Suprapubic skin (tissue), 4 donors: Measurements from ENCODE around the gene PGP. TPM values are rescaled to one million over a fixed set of nuclear protein-coding genes. Genes with fewer than 3 reads are reported as not detected.
"Not testable (repeated sequence)": the region's sequence is repeated elsewhere in the genome, so short reads cannot be mapped to it uniquely, and the experiment has no call there.

Source experiments
- DNase-seq, 2 donors: peaks; one replicate each; pipeline ENCODE4 v3.0.0-alpha.2; 2019; ENCODE audit warnings: low spot score in 2 of 2
- H3K27ac ChIP-seq: fragments of 200-600 bp; sonication (generic); one replicate; pipeline ENCODE4 v1.5.1; 2019
- H3K27me3 ChIP-seq: fragments of 200-600 bp; sonication (generic); one replicate; pipeline ENCODE4 v1.5.1; 2019
- H3K36me3 ChIP-seq: fragments of 200-600 bp; sonication (generic); one replicate; pipeline ENCODE4 v1.5.1; 2019
- H3K4me1 ChIP-seq: fragments of 200-600 bp; sonication (generic); one replicate; pipeline ENCODE4 v1.5.1; 2019
- H3K4me3 ChIP-seq: fragments of 200-600 bp; sonication (generic); one replicate; pipeline ENCODE4 v1.5.1; 2019; ENCODE audit warnings: mild to moderate bottlenecking
- H3K9me3 ChIP-seq: fragments of 200-600 bp; sonication (generic); one replicate; pipeline ENCODE4 v1.5.1; 2019
- CTCF ChIP-seq, 2 donors: fragments of 200-600 bp in 1 of 2; fragments of 450-650 bp in 1 of 2; sonication (generic) in 1 of 2; IDR thresholded peaks; one replicate each; pipeline ENCODE4 v1.5.1; 2016 to 2019; ENCODE audit warnings: antibody characterized with exemption in 2 of 2, mild to moderate bottlenecking in 1 of 2, moderate library complexity in 1 of 2
- EP300 ChIP-seq: sonication (generic); formaldehyde crosslinking; IDR thresholded peaks from one replicate; pipeline ENCODE4 v1.6.1; 2017; ENCODE audit warnings: antibody characterized with exemption
- POLR2A ChIP-seq, 2 donors: fragments of 450-650 bp; IDR thresholded peaks; one replicate each; pipeline ENCODE4 v1.6.1; 2017; ENCODE audit warnings: antibody characterized with exemption in 2 of 2, mild to moderate bottlenecking in 2 of 2, moderate library complexity in 2 of 2
- POLR2AphosphoS5 ChIP-seq, 3 donors: sonication (generic); formaldehyde crosslinking; IDR thresholded peaks; one replicate each; pipeline ENCODE4 v1.6.1; 2017; ENCODE audit warnings: antibody characterized with exemption in 3 of 3
- WGBS: methylation state at CpG from one replicate; pipeline ENCODE4 v1.1.5; 2018; 5-methylcytosine and 5-hydroxymethylcytosine counted together
- total RNA-seq, 4 donors: library from RNA; depleted of rRNA; stranded (reverse); fragments of >200 nt; gene quantifications; one replicate each; pipeline ENCODE4 v1.1.0, GENCODE V29; 2016

Gene PGP
- total RNA-seq, 4 donors from 2014 or later = 6.8 to 9.5 (median 7.6) TPM

GRCh38 chr16:2244926-2245795, 30.5 kb upstream of the PGP start:
- H3K9me3 ChIP-seq = no peaks in the 10 kb centered on the region
- H3K27me3 ChIP-seq = no peaks in the 10 kb centered on the region
- 91% methylated on average over 26 of the region's 30 CpGs for WGBS
- no peak for TF ChIP-seq CTCF (IDR thresholded peaks at IDR 0.05)
- TF ChIP-seq POLR2A (IDR thresholded peaks at IDR 0.05) = no peak
- TF ChIP-seq EP300 = no peak
- no peak for TF ChIP-seq POLR2AphosphoS5 (IDR thresholded peaks at IDR 0.05)
- DNase-seq = no peak
- H3K4me1 ChIP-seq = peaks cover 2% of the 10 kb centered on the region
- no peak overlapping the region for H3K27ac ChIP-seq
- H3K4me3 ChIP-seq = no peak overlapping the region
- peaks cover 61% of the 10 kb centered on the region for H3K36me3 ChIP-seq

GRCh38 chr16:2244301-2244700, 29.7 kb upstream of the PGP start:
- no peaks in the 10 kb centered on the region for H3K4me1 ChIP-seq
- DNase-seq = no peak
- 72% methylated on average over 14 of the region's 17 CpGs for WGBS
- peaks cover 64% of the 10 kb centered on the region for H3K36me3 ChIP-seq
- no peaks in the 10 kb centered on the region for H3K27me3 ChIP-seq
- H3K27ac ChIP-seq = no peak overlapping the region
- H3K9me3 ChIP-seq = no peaks in the 10 kb centered on the region
- no peak overlapping the region for H3K4me3 ChIP-seq
- TF ChIP-seq POLR2AphosphoS5 (IDR thresholded peaks at IDR 0.05) = no peak
- no peak for TF ChIP-seq CTCF (IDR thresholded peaks at IDR 0.05)
- no peak for TF ChIP-seq POLR2A (IDR thresholded peaks at IDR 0.05)
- TF ChIP-seq EP300 = no peak

GRCh38 chr16:2243781-2244180, 29.1 kb upstream of the PGP start:
- peaks cover 2% of the 10 kb centered on the region for H3K4me1 ChIP-seq
- WGBS = 96% methylated on average over 11 of the region's 11 CpGs
- peaks cover 64% of the 10 kb centered on the region for H3K36me3 ChIP-seq
- TF ChIP-seq POLR2AphosphoS5 (IDR thresholded peaks at IDR 0.05) = no peak
- no peak for TF ChIP-seq EP300
- TF ChIP-seq CTCF (IDR thresholded peaks at IDR 0.05) = no peak
- TF ChIP-seq POLR2A (IDR thresholded peaks at IDR 0.05) = no peak
- no peaks in the 10 kb centered on the region for H3K9me3 ChIP-seq
- DNase-seq = no peak
- no peak overlapping the region for H3K4me3 ChIP-seq
- H3K27me3 ChIP-seq = no peaks in the 10 kb centered on the region
- H3K27ac ChIP-seq = no peak overlapping the region

- Histone ChIP-seq H3K36me3 (peaks cover 64% of the 10 kb centered on the region), H3K27ac (no peak overlapping the region), H3K4me3 (no peak overlapping the region), H3K4me1 (peaks cover 9% of the 10 kb centered on the region), H3K27me3 (peaks cover under 1% of the 10 kb centered on the region), H3K9me3 (no peaks in the 10 kb centered on the region)
- DNase-seq = no peak
- WGBS = 95% methylated on average over 11 of the region's 19 CpGs
- TF ChIP-seq POLR2A (IDR thresholded peaks at IDR 0.05) (no peak), CTCF (IDR thresholded peaks at IDR 0.05) (no peak), POLR2AphosphoS5 (IDR thresholded peaks at IDR 0.05) (no peak), EP300 (no peak)
Observed at GRCh38 chr16:2243031-2243528, 28.4 kb upstream of the PGP start.

GRCh38 chr16:2242598-2242997, 28.0 kb upstream of the PGP start:
- DNase-seq = no peak

GRCh38 chr16:2240331-2240730, 25.7 kb upstream of the PGP start:
- H3K9me3 ChIP-seq = not testable (repeated sequence)
- peaks cover 35% of the 10 kb centered on the region for H3K4me1 ChIP-seq
- peaks cover 53% of the 10 kb centered on the region for H3K36me3 ChIP-seq

More at GRCh38 chr16:2242598-2242997, 28.0 kb upstream of the PGP start:
- Histone ChIP-seq H3K27ac (no peak overlapping the region), H3K9me3 (no peaks in the 10 kb centered on the region), H3K4me3 (no peak overlapping the region), H3K4me1 (peaks cover 14% of the 10 kb centered on the region), H3K27me3 (peaks cover 6% of the 10 kb centered on the region), H3K36me3 (peaks cover 64% of the 10 kb centered on the region)
- TF ChIP-seq POLR2AphosphoS5 (IDR thresholded peaks at IDR 0.05) (no peak), POLR2A (IDR thresholded peaks at IDR 0.05) (no peak), CTCF (IDR thresholded peaks at IDR 0.05) (no peak), EP300 (no peak)
- 68% methylated on average over 11 of the region's 11 CpGs for WGBS

More at GRCh38 chr16:2240331-2240730, 25.7 kb upstream of the PGP start:
- peaks cover 19% of the 10 kb centered on the region for H3K27me3 ChIP-seq
- not testable (repeated sequence) for H3K4me3 ChIP-seq, DNase-seq, H3K27ac ChIP-seq
- 65% methylated on average over 9 of the region's 9 CpGs for WGBS
